Psoas muscle (tissue), 8 donors: Measurements from ENCODE around the gene EP300. TPM values are rescaled to one million over a fixed set of nuclear protein-coding genes. Genes with fewer than 3 reads are reported as not detected.

Source experiments
- ATAC-seq, 4 donors: fragments of 200-7000 bp; cut with Tn5 transposase; one replicate each; pipeline ENCODE4 v1.9.1; 2020; ENCODE audit warnings: moderate library complexity in 3 of 4, mild to moderate bottlenecking in 2 of 4
- DNase-seq, 2 donors: peaks; one replicate each; pipeline ENCODE4 v3.0.0-alpha.2; 2020
- H3K27ac ChIP-seq: fragments of 200-600 bp; one replicate; pipeline ENCODE4 v1.8.0; 2022
- H3K27me3 ChIP-seq, 3 donors: fragments of 200-600 bp in 1 of 3; one replicate each; pipeline versions ENCODE4 v1.6.1 to v1.8.0; 2013 to 2022; ENCODE audit warnings: low read length in 2 of 3, mild to moderate bottlenecking in 2 of 3, moderate library complexity in 1 of 3; ENCODE audit not compliant: insufficient read depth in 3 of 3
- H3K36me3 ChIP-seq, 2 donors: fragments of 200-600 bp in 1 of 2; one replicate each; pipeline versions ENCODE4 v1.6.1 to v1.8.0; 2013 to 2022; ENCODE audit warnings: low read depth in 1 of 2, mild to moderate bottlenecking in 1 of 2, moderate library complexity in 1 of 2; ENCODE audit not compliant: insufficient read depth in 1 of 2
- H3K4me1 ChIP-seq: fragments of 200-600 bp; one replicate; pipeline ENCODE4 v1.8.0; 2022
- H3K4me3 ChIP-seq: fragments of 200-600 bp; one replicate; pipeline ENCODE4 v1.8.0; 2022; ENCODE audit warnings: mild to moderate bottlenecking
- H3K9me3 ChIP-seq: fragments of 200-600 bp; one replicate; pipeline ENCODE4 v1.8.0; 2022
- WGBS, 3 donors: extraction: QIAGEN DNeasy Blood & Tissue Kit; methylation state at CpG; one replicate each; pipeline versions ENCODE4 v1.1.6 to v1.1.7; 2013; 5-methylcytosine and 5-hydroxymethylcytosine counted together
- intact Hi-C, 2 donors: fragments of 100-400 bp; cut with DNase I; formaldehyde crosslinking; loops; one replicate each; pipeline versions ENCODE4 v1.11.0 to v1.14.2; 2022
- polyA plus RNA-seq, 3 donors: library from polyadenylated mRNA; stranded (reverse); fragments of 200-250 nt; gene quantifications; one replicate each; pipeline ENCODE4 v1.2.3, GENCODE V29; 2013
- total RNA-seq, 4 donors: library from RNA; stranded (reverse); fragmentation: NEBNext Ultra II Directional in 2 of 4; extraction: Animal tissue kit (Norgen Biotek cat#: 25700) in 2 of 4; gene quantifications; one replicate each; pipeline versions ENCODE4 v1.2.1 to v1.2.4, GENCODE V29; 2021 to 2023
- TF ChIP-seq, protein P1 (sequence below): fragments of 200-600 bp; IDR thresholded peaks from one replicate; pipeline ENCODE4 v1.8.0; 2022; ENCODE audit warnings: antibody characterized with exemption
- donor health status: healthy with polysubstance abuse.
- donor health status: DM: no; HTN: no; CAD: no; lungs with moderate emphysema.
- donor health status: Bipolar disorder and iron deficiency.
- donor health status: healthy.
- donor health status: DM: yes; HTN: yes; CAD: no.
- donor health status: DM: no; HTN: no; CAD: no.
- donor health status: DM: no; HTN: no; CAD: no.
- donor health status: DM: yes; HTN: yes; CAD: no.

The EP300 gene
- total and polyA plus RNA-seq, 7 donors: 6.2 to 40.7 (median 31.0) TPM

DNA sequence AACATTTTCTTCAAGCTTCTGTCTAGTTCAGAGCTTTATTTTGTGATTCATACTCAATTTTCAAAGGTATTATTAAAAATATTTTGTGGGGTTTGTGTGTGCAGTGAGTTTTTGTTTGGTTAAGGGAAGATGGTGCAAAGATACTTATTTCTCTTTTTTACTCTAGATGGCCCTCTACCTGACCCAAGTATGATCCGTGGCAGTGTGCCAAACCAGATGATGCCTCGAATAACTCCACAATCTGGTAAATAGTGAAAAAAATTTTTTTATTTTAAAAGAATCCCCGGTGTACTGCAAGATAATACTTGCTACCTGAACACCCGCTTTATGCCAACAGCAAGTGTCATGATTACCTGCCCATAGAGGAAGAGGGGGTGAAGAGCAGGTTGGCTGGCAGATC, 54.2 kb downstream of the EP300 start:
- WGBS, 3 donors: 61 to 74% (median 68%) methylated on average over 4 of the region's 4 CpGs
- DNase-seq: no peak
- no peak overlapping the region for H3K4me3 ChIP-seq
- H3K4me1 ChIP-seq: no peaks in the 10 kb centered on the region
- H3K27me3 ChIP-seq: no peaks in the 10 kb centered on the region
- TF ChIP-seq, protein P1, sequence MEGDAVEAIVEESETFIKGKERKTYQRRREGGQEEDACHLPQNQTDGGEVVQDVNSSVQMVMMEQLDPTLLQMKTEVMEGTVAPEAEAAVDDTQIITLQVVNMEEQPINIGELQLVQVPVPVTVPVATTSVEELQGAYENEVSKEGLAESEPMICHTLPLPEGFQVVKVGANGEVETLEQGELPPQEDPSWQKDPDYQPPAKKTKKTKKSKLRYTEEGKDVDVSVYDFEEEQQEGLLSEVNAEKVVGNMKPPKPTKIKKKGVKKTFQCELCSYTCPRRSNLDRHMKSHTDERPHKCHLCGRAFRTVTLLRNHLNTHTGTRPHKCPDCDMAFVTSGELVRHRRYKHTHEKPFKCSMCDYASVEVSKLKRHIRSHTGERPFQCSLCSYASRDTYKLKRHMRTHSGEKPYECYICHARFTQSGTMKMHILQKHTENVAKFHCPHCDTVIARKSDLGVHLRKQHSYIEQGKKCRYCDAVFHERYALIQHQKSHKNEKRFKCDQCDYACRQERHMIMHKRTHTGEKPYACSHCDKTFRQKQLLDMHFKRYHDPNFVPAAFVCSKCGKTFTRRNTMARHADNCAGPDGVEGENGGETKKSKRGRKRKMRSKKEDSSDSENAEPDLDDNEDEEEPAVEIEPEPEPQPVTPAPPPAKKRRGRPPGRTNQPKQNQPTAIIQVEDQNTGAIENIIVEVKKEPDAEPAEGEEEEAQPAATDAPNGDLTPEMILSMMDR: no peak
- no peak for ATAC-seq
- intact Hi-C loops: no loop called here
- no peak overlapping the region for H3K27ac ChIP-seq
- no peaks in the 10 kb centered on the region for H3K9me3 ChIP-seq
- peaks cover 27 to 100% of the 10 kb centered on the region in 2 donors for H3K36me3 ChIP-seq

DNA sequence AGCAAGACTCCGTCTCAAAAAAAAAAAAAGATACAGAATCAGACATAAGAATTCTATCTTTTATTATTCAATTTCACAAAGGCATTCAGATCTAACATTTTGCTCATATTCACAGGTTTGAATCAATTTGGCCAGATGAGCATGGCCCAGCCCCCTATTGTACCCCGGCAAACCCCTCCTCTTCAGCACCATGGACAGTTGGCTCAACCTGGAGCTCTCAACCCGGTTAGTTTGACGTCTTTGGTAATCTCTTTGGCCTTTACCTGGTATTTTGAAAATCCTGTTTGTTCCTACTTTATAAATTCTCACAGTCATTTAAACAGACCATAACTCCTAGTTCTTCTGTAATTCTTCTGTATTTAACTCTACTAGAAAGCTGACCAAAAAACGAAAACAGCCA, 55.3 kb downstream of the EP300 start:
- no peaks in the 10 kb centered on the region for H3K4me1 ChIP-seq
- intact Hi-C loops: no loop called here

DNA sequence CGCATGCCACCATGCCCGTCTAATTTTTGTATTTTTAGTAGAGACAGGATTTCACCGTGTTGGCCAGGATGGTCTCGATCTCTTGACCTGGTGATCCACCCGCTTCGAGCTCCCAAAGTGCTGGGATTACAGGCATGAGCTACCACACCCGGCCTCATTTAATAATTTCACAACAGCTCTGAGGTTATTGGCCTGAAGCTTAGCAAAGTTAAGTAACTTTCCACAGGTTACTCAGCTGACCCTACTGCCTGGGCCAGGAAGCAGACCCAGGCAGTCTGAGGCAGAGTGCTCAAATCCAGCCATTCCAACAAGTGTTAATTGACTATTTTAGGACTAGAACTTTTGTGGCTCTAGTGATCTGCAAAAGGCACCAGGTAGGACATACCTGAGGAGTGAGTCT, 60.5 kb downstream of the EP300 start:
- TF ChIP-seq, protein P1: no peak
- 91 to 96% (median 95%) methylated on average over 7 of the region's 7 CpGs for WGBS, 3 donors
- intact Hi-C loops: loop anchor here in 1 of 2 donors (10.0 kb wide), 2 partner anchors 318 to 492 kb away; no protein-coding TSS in a partner anchor
- Histone ChIP-seq H3K4me1 (no peaks in the 10 kb centered on the region), H3K9me3 (no peaks in the 10 kb centered on the region), H3K4me3 (no peak overlapping the region), H3K27me3 (no peaks in the 10 kb centered on the region), H3K27ac (no peak overlapping the region), H3K36me3 (peaks cover 30 to 100% of the 10 kb centered on the region in 2 donors)
- ATAC-seq (no peak), DNase-seq (no peak)

More for the DNA sequence above, 55.3 kb downstream of the EP300 start:
- H3K27me3 ChIP-seq: no peaks in the 10 kb centered on the region
- WGBS, 3 donors: 78 to 87% (median 85%) methylated on average over 5 of the region's 5 CpGs
- no peak overlapping the region for H3K27ac ChIP-seq
- H3K9me3 ChIP-seq: no peaks in the 10 kb centered on the region
- TF ChIP-seq, protein P1: no peak
- peaks cover 25 to 100% of the 10 kb centered on the region in 2 donors for H3K36me3 ChIP-seq
- no peak overlapping the region for H3K4me3 ChIP-seq
- no peak for ATAC-seq
- DNase-seq: no peak

DNA sequence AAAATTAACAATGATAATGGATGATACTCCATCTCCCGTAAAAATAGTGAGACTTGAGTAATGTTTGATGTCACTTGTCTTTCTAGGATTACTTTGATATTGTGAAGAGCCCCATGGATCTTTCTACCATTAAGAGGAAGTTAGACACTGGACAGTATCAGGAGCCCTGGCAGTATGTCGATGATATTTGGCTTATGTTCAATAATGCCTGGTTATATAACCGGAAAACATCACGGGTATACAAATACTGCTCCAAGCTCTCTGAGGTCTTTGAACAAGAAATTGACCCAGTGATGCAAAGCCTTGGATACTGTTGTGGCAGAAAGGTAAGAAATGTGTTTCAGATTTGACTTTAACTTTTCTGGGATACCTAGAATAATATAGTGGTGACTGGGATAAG, 64.7 kb downstream of the EP300 start:
- Histone ChIP-seq H3K9me3 (no peaks in the 10 kb centered on the region), H3K27me3 (no peaks in the 10 kb centered on the region), H3K4me1 (no peaks in the 10 kb centered on the region), H3K4me3 (no peak overlapping the region), H3K27ac (no peak overlapping the region), H3K36me3 (peaks cover 30 to 100% of the 10 kb centered on the region in 2 donors)
- ATAC-seq: no peak
- no peak for DNase-seq
- TF ChIP-seq, protein P1: no peak
- WGBS, 3 donors: 29 to 49% (median 37%) methylated on average over 4 of the region's 4 CpGs
- intact Hi-C loops: loop anchor here in 1 of 2 donors (10.0 kb wide), 2 partner anchors 322 to 488 kb away; no protein-coding TSS in a partner anchor

DNA sequence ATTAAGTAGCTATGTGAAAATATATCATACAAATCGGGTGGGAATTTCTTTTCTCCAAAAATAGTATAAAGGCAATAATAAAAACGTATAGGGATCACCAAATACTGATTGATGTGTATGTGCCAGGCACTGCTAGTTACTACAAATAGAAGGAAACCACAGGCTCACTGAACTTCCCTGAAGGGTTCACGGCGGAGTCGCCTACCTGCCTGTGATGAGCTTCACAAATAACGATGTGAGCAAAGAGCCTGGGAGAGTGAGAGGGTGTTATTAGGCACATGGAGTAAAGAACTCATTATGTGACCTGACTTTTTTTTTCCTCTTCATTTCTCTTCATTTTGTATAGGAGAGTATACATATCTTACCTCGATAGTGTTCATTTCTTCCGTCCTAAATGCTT, 76.8 kb downstream of the EP300 start:
- TF ChIP-seq, protein P1: no peak
- no peaks in the 10 kb centered on the region for H3K9me3 ChIP-seq
- H3K36me3 ChIP-seq: peaks cover 15 to 98% of the 10 kb centered on the region in 2 donors
- 88 to 93% (median 88%) methylated on average over 8 of the region's 8 CpGs for WGBS, 3 donors
- H3K4me3 ChIP-seq: no peak overlapping the region
- no peaks in the 10 kb centered on the region for H3K27me3 ChIP-seq
- no peaks in the 10 kb centered on the region for H3K4me1 ChIP-seq
- ATAC-seq (no peak), DNase-seq (no peak)
- no peak overlapping the region for H3K27ac ChIP-seq
- intact Hi-C loops: no loop called here
